Loucy (cell line): ENCODE results near the gene SNX25.

Experiments
- H2AFZ ChIP-seq: fragments of 200-600 bp; sonication (generic); 2 replicates; pipeline ENCODE4 v1.6.0; 2016; ENCODE audit warnings: antibody characterized with exemption, mild to moderate bottlenecking, low read length, moderate library complexity
- H3F3A ChIP-seq: fragments of 200-600 bp; 2 replicates; pipeline ENCODE4 v1.6.0; 2016; ENCODE audit warnings: antibody characterized with exemption, low read depth, mild to moderate bottlenecking
- H3K27me3 ChIP-seq: fragments of 200-600 bp; sonication (generic); 2 replicates; pipeline ENCODE4 v1.6.1; 2014; ENCODE audit warnings: low read length, mild to moderate bottlenecking; ENCODE audit not compliant: insufficient read depth, poor library complexity, severe bottlenecking
- H3K36me3 ChIP-seq: fragments of 200-600 bp; sonication (generic); 2 replicates; pipeline ENCODE4 v1.6.1; 2016; ENCODE audit warnings: low read length; ENCODE audit not compliant: insufficient read depth
- H3K4me1 ChIP-seq: fragments of 200-600 bp; sonication (generic); 2 replicates; pipeline ENCODE4 v1.5.1; 2014; ENCODE audit warnings: low read length, mild to moderate bottlenecking; ENCODE audit not compliant: insufficient read depth, poor library complexity, severe bottlenecking
- H3K4me2 ChIP-seq: fragments of 200-600 bp; sonication (generic); 2 replicates; pipeline ENCODE4 v1.6.0; 2014; ENCODE audit warnings: antibody characterized with exemption, low read length, low read depth, mild to moderate bottlenecking; ENCODE audit not compliant: poor library complexity, severe bottlenecking
- H3K4me3 ChIP-seq: fragments of 200-600 bp; sonication (generic); 2 replicates; pipeline ENCODE4 v1.5.1; 2014; ENCODE audit warnings: low read length, mild to moderate bottlenecking, mixed read lengths; ENCODE audit not compliant: poor library complexity, severe bottlenecking
- H3K79me2 ChIP-seq: fragments of 200-600 bp; sonication (generic); 2 replicates; pipeline ENCODE4 v1.6.1; 2014; ENCODE audit warnings: low read length; ENCODE audit not compliant: insufficient read depth
- H3K9ac ChIP-seq: fragments of 200-600 bp; sonication (generic); 2 replicates; pipeline ENCODE4 v1.6.0; 2014; ENCODE audit warnings: mild to moderate bottlenecking, low read depth, low read length, moderate library complexity; ENCODE audit not compliant: poor library complexity, severe bottlenecking
- H3K9me2 ChIP-seq: fragments of 200-600 bp; sonication (generic); replicated peaks from 2 replicates; pipeline ENCODE4 v1.6.1; 2016; ENCODE audit warnings: low read depth, low read length, mixed read lengths
- H3K9me3 ChIP-seq: fragments of 200-600 bp; sonication (generic); 2 replicates; pipeline ENCODE4 v1.6.1; 2014; ENCODE audit warnings: mild to moderate bottlenecking, antibody characterized with exemption, low read length, low read depth; ENCODE audit not compliant: insufficient read depth
- H4K20me1 ChIP-seq: fragments of 200-600 bp; sonication (generic); 2 replicates; pipeline ENCODE4 v1.6.0; 2014; ENCODE audit warnings: antibody characterized with exemption, low read length, mild to moderate bottlenecking; ENCODE audit not compliant: insufficient read depth, poor library complexity, severe bottlenecking
- CTCF ChIP-seq: fragments of 200-600 bp; sonication (generic); conservative IDR thresholded peaks from 2 replicates; pipeline ENCODE4 v1.5.1; 2014; ENCODE audit warnings: mild to moderate bottlenecking, antibody characterized with exemption, low read length
- EZH2phosphoT487 ChIP-seq: fragments of 200-600 bp; IDR thresholded peaks from 2 replicates; pipeline ENCODE4 v1.6.1; 2018; ENCODE audit warnings: antibody characterized with exemption, mild to moderate bottlenecking, moderate library complexity, borderline replicate concordance

Gene SNX25

GRCh38 chr4:185261946-185262345 is 52.5 kb downstream of the SNX25 start:
- H3K4me1 ChIP-seq = no peaks in the 10 kb centered on the region
- H3K27me3 ChIP-seq = peaks cover 36% of the 10 kb centered on the region
- no peaks in the 10 kb centered on the region for H3F3A ChIP-seq
- H3K9ac ChIP-seq = no peak overlapping the region
- no peaks in the 10 kb centered on the region for H3K9me3 ChIP-seq
- TF ChIP-seq CTCF (no peak), EZH2phosphoT487 (no peak)
- H3K4me2 ChIP-seq = no peak overlapping the region
- H3K9me2 ChIP-seq = no peaks in the 10 kb centered on the region
- H3K36me3 ChIP-seq = no peaks in the 10 kb centered on the region
- no peaks in the 10 kb centered on the region for H3K79me2 ChIP-seq
- no peak overlapping the region for H2AFZ ChIP-seq
- no peaks in the 10 kb centered on the region for H4K20me1 ChIP-seq
- H3K4me3 ChIP-seq = no peak overlapping the region

GRCh38 chr4:185263419-185263818 is 54.0 kb downstream of the SNX25 start:
- Histone ChIP-seq H4K20me1 (no peaks in the 10 kb centered on the region), H3K79me2 (no peaks in the 10 kb centered on the region), H3K36me3 (no peaks in the 10 kb centered on the region), H3K27me3 (peaks cover 45% of the 10 kb centered on the region), H3K4me3 (no peak overlapping the region), H3F3A (no peaks in the 10 kb centered on the region), H3K4me1 (no peaks in the 10 kb centered on the region), H3K9ac (no peak overlapping the region), H2AFZ (no peak overlapping the region), H3K4me2 (no peak overlapping the region), H3K9me3 (no peaks in the 10 kb centered on the region), H3K9me2 (no peaks in the 10 kb centered on the region)
- TF ChIP-seq EZH2phosphoT487 (no peak), CTCF (no peak)

- no peaks in the 10 kb centered on the region for H3K9me2 ChIP-seq
- H4K20me1 ChIP-seq = no peaks in the 10 kb centered on the region
- no peak overlapping the region for H2AFZ ChIP-seq
- H3K36me3 ChIP-seq = no peaks in the 10 kb centered on the region
- no peaks in the 10 kb centered on the region for H3K79me2 ChIP-seq
- H3K4me3 ChIP-seq = no peak overlapping the region
- peaks cover 50% of the 10 kb centered on the region for H3K27me3 ChIP-seq
- no peak for TF ChIP-seq CTCF
- TF ChIP-seq EZH2phosphoT487 = peak; percentile 24; the same call in 1 of the 2 replicates
- no peak overlapping the region for H3K4me2 ChIP-seq
- no peaks in the 10 kb centered on the region for H3F3A ChIP-seq
- H3K9ac ChIP-seq = no peak overlapping the region
- H3K9me3 ChIP-seq = no peaks in the 10 kb centered on the region
- H3K4me1 ChIP-seq = no peaks in the 10 kb centered on the region
Measured at GRCh38 chr4:185265942-185266341, 56.5 kb downstream of the SNX25 start.
